Left ventricle myocardium inferior (tissue), 1 donor: ENCODE measurements around the gene RAD9A. TPM values are rescaled to one million over a fixed set of nuclear protein-coding genes. Genes with fewer than 3 reads are reported as not detected.
"Not testable (repeated sequence)": the region's sequence is repeated elsewhere in the genome, so short reads cannot be mapped to it uniquely, and the experiment has no call there.

Source experiments
- DNase-seq: peaks from one replicate; pipeline ENCODE4 v3.0.0-alpha.2; 2020
- H3K27ac ChIP-seq: fragments of 200-600 bp; replicated peaks from 2 replicates; pipeline ENCODE4 v1.8.0; 2021
- H3K27me3 ChIP-seq: fragments of 200-600 bp; 2 replicates; pipeline ENCODE4 v1.8.0; 2021; ENCODE audit warnings: low read depth
- H3K36me3 ChIP-seq: fragments of 200-600 bp; 2 replicates; pipeline ENCODE4 v1.8.0; 2021
- H3K4me1 ChIP-seq: fragments of 200-600 bp; 2 replicates; pipeline ENCODE4 v1.8.0; 2021
- H3K4me3 ChIP-seq: fragments of 200-600 bp; 2 replicates; pipeline ENCODE4 v1.8.0; 2021; ENCODE audit warnings: mild to moderate bottlenecking, moderate library complexity
- H3K9me3 ChIP-seq: fragments of 200-600 bp; replicated peaks from 2 replicates; pipeline ENCODE4 v1.8.0; 2021
- CTCF ChIP-seq: fragments of 200-600 bp; IDR thresholded peaks from 2 replicates; pipeline ENCODE4 v1.8.0; 2021; ENCODE audit warnings: antibody characterized with exemption, mild to moderate bottlenecking, borderline replicate concordance
- intact Hi-C: fragments of 100-400 bp; cut with micrococcal nuclease; formaldehyde crosslinking; loops from one replicate; pipeline ENCODE4 v1.11.0; 2022
- total RNA-seq: library from RNA; stranded (reverse); fragmentation: NEBNext Ultra II Directional; extraction: Animal tissue kit (Norgen Biotek cat#: 25700); gene quantifications from one replicate; pipeline ENCODE4 v1.2.1, GENCODE V29; 2021
- donor health status: DM: no; HTN: yes; CAD: no; lungs with severe emphysema.

The RAD9A gene
- total RNA-seq, 1 donor from 2014 or later = 7.0 TPM

GRCh38 chr11:67420646-67421429, 29.1 kb downstream of the RAD9A start:
- intact Hi-C loops = no loop called here
- Histone ChIP-seq H3K36me3 (no peaks in the 10 kb centered on the region), H3K27ac (peak overlapping the region; percentile 92), H3K4me1 (peaks cover 50% of the 10 kb centered on the region), H3K9me3 (no peaks in the 10 kb centered on the region), H3K27me3 (no peaks in the 10 kb centered on the region), H3K4me3 (peak overlapping the region; percentile 69)
- DNase-seq = peak; percentile 97
- TF ChIP-seq CTCF = peak; percentile 15

GRCh38 chr11:67421430-67422031, 29.7 kb downstream of the RAD9A start:
- no peak for TF ChIP-seq CTCF
- intact Hi-C loops = no loop called here
- no peak for DNase-seq
- H3K9me3 ChIP-seq = no peaks in the 10 kb centered on the region
- peaks cover 44% of the 10 kb centered on the region for H3K4me1 ChIP-seq
- peak overlapping the region; percentile 92 for H3K27ac ChIP-seq
- H3K4me3 ChIP-seq = peak overlapping the region; percentile 69
- H3K27me3 ChIP-seq = no peaks in the 10 kb centered on the region
- no peaks in the 10 kb centered on the region for H3K36me3 ChIP-seq

GRCh38 chr11:67422891-67423290, 31.1 kb downstream of the RAD9A start:
- no peak for DNase-seq
- H3K9me3 ChIP-seq = no peaks in the 10 kb centered on the region
- no peak for TF ChIP-seq CTCF
- intact Hi-C loops = no loop called here
- H3K4me1 ChIP-seq = peaks cover 38% of the 10 kb centered on the region
- H3K4me3 ChIP-seq = no peak overlapping the region
- H3K36me3 ChIP-seq = no peaks in the 10 kb centered on the region
- H3K27me3 ChIP-seq = no peaks in the 10 kb centered on the region
- no peak overlapping the region for H3K27ac ChIP-seq

GRCh38 chr11:67423466-67423865, 31.7 kb downstream of the RAD9A start:
- no peaks in the 10 kb centered on the region for H3K36me3 ChIP-seq
- H3K27me3 ChIP-seq = no peaks in the 10 kb centered on the region
- intact Hi-C loops = no loop called here
- peaks cover 37% of the 10 kb centered on the region for H3K4me1 ChIP-seq
- TF ChIP-seq CTCF = no peak
- no peak overlapping the region for H3K4me3 ChIP-seq
- H3K27ac ChIP-seq = no peak overlapping the region
- no peak for DNase-seq
- H3K9me3 ChIP-seq = no peaks in the 10 kb centered on the region

GRCh38 chr11:67423891-67424613, 32.3 kb downstream of the RAD9A start:
- no peak for DNase-seq
- Histone ChIP-seq H3K4me1 (peaks cover 37% of the 10 kb centered on the region), H3K9me3 (no peaks in the 10 kb centered on the region), H3K27ac (no peak overlapping the region), H3K27me3 (no peaks in the 10 kb centered on the region), H3K4me3 (no peak overlapping the region), H3K36me3 (no peaks in the 10 kb centered on the region)
- no peak for TF ChIP-seq CTCF
- intact Hi-C loops = no loop called here

GRCh38 chr11:67427364-67427859, 35.6 kb downstream of the RAD9A start:
- DNase-seq, H3K27me3 ChIP-seq, H3K9me3 ChIP-seq, intact Hi-C loops: not testable (repeated sequence)
- Histone ChIP-seq H3K27ac (peak overlapping the region; percentile 89), H3K4me1 (peaks cover 31% of the 10 kb centered on the region), H3K4me3 (peak overlapping the region; percentile 81), H3K36me3 (peaks cover 26% of the 10 kb centered on the region)
